HG03039 (cell line): ENCODE measurements around the gene LOXHD1.

ENCODE experiments used
- ATAC-seq: cut with Tn5 transposase; IDR thresholded peaks from one replicate; pipeline ENCODE4 v1.9.1; 2021; ENCODE audit warnings: mild to moderate bottlenecking, moderate library complexity; ENCODE audit not compliant: unreplicated experiment

LOXHD1 gene

DNA sequence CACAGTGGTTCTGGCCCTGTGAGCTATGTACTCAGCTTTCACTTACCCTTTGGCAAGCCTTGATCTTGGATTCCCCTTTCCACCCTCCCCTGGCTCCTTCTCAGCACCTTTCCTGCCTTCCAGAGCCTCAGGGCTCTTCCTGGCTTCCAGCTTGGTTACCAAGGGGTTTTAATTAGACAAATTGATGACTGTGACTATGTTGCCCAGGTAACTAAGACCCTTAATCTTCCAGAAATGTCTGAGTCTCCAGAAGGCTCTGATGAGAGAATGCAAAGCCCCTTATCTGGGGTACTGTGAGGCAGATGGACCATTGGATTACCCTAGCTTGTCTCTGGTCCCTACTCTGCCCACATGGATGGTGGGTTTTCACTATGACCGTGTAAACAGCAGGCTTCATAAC, 174.2 kb downstream of the LOXHD1 start:
- ATAC-seq = no peak

DNA sequence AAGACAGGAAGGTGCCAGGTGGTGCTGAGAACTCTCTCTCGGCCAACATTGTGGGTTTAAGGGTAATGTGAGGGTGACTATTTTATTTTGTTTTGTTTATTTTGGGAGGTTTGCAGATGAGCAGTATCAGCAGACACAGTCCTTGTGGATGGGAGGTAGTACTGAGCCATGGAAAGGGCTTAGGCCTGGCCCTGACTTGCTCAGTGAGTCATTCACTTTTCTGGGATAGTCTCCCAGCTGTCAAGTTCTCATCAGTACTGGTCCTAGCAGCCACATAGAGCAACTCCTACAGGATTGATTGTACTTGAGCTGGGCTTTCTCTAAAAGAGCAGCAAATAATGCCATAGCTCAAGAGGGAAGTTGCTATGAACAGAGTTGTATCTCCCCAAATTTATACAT, 175.2 kb downstream of the LOXHD1 start:
- ATAC-seq = no peak

DNA sequence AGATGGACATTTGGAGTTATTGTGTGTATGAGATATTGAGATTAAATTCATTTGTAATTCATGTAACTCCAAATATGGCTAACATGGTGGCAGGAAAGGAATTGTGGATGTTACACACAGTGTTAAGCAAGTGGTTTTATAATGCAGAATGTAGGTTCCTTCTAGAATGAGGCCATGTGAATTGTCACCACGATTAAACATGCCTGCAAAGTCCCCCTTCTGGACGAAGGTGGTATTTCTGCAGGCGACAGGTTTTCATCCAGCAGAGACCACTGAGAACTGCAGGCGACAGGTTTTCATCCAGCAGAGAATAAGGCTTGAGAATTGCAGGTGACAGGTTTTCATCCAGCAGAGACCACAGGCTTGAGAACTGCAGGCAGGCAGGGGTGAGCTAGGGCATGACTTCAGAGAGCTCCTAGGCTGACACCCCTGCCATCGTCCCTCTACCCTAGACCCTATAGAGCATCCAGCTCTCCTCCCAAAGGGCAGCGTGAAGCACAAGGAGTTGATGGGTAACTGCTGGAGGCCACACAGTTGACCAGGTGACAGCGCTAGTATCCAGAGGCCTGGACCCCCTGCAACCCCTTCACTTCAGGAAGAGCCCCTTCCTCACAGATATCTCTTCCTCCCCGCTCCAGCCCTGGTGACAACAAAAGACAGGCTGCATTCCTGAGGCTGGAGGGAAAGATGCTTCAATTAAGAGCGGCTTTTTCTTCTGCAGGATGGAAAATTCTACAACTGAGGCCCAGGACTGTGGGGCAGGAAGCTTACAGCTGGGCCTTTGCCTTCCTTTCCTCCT, 175.8 kb downstream of the LOXHD1 start:
- no peak for ATAC-seq

DNA sequence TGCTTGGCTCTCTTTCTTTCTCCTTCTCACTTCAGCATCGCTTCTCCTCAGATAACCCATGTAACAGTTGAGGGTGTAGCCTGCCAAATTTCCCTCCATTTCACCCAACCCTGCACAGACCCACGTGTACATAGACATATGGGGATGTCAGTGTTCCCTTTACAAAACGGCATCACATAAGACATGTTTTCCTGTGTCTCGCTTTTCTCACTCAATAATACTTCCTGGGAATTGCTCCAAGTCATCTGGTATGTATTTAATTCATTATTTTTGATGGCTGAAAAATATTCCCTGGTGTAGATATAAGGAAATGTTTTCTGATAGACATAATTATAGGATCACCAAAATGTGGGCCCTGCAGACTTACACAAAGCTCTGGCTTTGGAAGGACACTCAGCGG, 176.8 kb downstream of the LOXHD1 start:
- ATAC-seq = no peak

DNA sequence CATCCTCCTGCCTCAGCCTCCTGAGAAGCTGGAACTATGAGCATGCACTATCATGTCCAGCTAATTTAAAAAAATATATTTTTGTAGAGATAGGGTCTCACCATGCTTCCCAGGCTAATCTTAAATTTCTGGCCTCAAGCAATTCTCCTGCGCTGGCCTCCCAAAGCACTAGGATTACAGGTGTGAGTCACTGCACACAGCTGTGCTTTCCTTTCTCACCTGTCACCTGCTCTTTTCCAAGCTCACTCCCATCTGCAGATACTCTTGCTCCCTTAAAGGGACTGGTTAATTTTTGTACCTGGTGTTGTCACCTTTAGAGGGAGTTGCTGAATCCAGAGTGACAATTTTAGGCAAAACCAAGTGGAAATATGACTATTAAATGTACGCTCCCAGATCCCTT, 178.2 kb downstream of the LOXHD1 start:
- ATAC-seq = no peak

DNA sequence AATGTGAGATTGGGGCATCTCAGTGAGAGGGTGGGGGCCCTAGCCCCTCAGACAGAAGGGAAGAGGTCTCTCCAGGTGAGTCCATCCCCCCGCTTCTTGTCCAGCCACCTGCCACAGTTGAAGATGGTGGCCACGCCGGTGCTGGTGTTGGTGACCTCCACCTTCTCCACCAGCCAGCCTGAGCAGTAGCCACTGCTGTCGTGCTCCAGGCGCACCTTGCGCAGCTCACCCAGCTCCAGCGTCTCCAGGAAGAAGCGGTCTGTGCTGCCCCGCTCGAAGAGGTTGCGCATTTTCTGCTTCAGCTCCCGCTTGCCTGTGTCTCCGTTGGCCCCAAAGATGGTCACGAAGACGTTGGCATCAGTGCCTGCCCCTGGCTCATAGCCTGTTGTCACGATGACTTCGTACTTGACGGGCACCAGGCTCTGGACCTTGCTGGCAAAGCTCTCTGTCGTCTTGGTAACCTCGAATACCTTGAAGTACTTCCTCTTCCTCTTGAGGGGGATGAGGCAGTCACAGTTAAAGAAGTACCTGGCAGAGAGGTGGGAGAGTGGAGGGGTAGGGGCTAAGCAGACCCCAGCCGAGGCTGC, 179.5 kb downstream of the LOXHD1 start:
- ATAC-seq = no peak

DNA sequence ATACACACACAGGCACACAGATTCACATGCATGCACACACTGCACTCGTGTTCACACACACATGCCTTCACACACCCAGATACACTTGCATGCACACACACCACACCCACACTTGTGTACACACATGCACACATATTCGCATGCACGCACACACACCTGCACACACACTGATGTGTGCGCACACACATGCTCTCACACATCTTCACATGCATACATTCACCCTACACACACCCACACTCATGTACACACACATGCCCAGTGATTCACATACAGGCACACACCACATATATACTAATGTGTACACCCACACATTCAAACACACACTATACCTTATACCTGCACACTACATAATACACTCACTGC, 181.6 kb downstream of the LOXHD1 start:
- ATAC-seq = no peak

DNA sequence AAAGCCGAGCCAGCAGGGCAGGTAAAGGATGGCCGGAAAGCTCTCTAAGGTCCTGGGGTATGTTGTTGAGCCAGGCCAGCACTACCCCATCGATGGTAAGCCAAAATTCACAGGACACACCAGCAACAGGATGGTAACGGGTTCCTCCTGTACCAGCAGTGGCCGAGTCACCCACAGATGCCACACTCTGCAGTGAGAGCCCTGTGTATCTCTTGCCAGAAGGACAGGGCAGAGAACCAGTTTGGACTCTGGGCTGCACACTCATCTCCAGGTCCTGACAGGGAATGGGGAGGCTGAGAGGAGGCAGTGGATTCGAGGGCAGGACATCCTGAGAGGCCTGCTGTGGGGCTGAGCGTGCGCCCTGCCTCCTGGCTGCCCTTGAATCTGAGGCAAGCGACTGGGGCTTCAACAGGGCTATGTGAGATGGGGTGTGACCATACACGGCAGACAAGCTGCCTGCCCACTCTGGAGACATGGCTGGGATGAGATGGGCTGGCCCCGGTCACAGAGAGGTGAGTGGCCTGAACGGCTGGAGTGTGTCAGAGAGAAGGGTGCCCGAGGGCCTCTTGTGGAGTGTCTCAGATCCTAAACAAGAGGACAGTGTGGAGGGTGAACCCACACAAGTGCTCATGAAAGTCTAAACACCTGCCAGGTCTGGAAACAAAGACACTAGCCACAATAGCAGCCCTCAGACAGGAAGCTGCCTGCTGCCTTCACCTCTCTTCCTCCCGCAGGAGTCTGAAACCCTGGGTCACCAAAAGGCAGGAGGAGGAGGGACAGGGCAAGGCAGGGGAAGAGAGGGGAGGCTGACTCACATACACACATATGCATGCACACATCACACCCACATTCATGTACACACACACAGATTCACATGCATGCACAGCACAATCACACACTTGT, 182.3 kb downstream of the LOXHD1 start:
- no peak for ATAC-seq

DNA sequence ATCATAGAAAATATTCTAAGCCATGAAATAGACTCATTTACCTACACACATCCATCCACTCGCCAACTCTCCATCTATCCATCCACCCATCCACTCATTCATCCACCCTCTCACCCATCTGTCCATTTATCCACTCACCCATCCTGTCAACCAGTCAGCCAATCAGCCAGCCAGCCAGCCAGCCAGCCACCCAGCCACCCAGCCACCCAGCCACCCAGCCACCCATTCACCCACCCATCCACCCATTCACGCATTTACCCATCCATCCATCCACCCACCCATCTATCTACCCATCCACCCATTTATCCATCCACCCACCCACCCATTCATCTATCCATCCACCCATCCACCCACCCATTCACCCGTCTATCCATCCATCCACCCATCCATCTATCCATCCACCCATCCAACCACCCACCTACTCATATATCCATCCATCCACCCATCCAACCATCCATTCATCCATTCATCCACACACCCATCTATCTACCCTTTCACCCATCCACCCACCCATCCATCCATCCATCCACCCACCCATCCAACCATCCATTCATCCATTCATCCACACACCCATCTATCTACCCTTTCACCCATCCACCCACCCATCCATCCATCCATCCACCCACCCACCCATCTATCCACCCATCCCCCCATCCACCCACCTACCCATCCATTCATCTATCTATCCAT, 185.1 kb downstream of the LOXHD1 start:
- no peak for ATAC-seq

DNA sequence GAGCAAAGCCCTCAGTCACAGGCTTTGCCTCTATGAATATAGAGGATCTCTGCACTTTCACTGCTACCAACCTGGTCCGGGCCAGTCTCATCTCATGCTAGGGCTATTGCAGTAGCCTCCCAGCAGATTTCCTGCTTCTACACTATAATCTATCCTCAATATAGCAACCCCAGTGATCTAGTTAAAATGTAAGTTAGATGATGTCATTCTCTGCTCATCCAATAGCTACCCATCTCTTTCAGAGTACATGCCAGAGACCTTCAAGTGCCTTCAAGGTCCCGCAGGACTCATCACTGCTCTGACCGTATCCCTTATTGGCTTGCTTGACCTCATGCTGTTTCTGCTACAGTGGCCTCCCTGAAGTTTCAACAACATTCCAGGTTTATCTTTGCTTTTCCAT, 186.3 kb downstream of the LOXHD1 start:
- ATAC-seq = no peak

DNA sequence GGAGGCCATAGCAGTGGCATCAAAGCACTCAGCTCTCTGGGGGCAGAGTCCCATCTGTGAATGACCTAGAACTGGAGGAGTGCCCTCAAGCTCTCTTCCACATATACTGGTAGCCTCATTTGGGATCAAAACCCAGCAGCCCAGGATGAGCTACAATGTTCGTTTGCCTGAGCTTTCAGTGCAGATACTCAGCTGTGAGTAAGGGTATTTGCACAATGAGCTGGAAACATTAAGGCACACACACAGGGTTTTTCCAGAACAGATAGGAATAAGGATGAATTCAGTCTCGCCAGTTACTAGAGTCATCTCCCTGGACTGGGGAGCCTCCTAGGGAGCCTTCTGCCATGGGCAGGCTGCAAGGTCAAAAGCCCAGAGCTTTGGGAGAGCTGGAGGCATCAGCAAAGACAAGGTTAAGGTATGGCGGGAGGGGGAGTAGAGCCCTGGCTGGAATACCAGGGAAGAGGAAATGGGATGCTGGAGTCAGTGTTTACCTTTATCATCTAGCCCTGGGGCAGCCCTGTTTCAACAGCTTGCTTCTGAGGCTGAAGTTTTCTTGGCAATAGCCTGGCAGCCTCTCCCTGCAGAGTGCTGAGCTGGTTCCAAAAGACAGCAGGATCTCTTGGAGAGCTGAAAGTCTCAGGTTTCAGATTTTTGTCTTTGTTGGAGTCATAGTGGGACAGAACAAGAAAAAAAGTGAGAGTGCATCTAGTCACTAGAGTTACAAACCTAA, 187.7 kb downstream of the LOXHD1 start:
- ATAC-seq = no peak

DNA sequence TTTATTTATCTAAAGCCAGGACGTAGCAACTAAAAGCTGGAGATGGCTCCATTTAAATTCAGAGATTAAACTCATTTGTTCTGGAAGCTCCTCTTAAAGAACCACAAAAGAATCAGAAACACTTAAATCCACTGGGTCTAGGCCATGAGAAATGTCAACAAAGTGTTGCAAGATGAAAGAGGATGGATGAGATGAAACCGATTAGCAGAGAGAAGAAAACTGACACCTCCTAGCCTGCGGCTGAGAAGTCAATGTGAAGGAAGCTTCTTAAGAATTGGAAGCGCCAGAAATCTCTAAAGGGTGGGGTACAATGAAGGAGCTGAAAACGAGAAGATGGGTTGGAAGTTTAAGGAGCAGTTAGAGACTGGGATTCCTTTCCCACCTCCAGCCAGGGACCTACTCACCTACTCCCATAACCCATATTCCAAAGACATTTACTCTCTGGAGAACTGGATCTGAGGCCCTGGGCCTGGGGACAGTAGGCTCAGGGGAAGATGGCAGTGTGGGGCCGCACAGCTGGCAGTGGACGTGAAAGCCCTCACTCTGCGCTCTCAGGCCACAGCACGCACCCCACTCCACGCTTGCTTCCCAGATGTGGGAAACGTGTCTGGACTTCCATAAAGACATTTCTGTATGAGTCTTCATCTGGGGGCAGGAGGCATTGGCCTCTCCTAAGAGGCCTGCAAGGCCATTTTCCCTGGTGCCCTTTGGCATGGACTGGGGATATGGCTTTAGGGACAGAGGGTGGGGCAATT, 188.4 kb downstream of the LOXHD1 start:
- no peak for ATAC-seq

DNA sequence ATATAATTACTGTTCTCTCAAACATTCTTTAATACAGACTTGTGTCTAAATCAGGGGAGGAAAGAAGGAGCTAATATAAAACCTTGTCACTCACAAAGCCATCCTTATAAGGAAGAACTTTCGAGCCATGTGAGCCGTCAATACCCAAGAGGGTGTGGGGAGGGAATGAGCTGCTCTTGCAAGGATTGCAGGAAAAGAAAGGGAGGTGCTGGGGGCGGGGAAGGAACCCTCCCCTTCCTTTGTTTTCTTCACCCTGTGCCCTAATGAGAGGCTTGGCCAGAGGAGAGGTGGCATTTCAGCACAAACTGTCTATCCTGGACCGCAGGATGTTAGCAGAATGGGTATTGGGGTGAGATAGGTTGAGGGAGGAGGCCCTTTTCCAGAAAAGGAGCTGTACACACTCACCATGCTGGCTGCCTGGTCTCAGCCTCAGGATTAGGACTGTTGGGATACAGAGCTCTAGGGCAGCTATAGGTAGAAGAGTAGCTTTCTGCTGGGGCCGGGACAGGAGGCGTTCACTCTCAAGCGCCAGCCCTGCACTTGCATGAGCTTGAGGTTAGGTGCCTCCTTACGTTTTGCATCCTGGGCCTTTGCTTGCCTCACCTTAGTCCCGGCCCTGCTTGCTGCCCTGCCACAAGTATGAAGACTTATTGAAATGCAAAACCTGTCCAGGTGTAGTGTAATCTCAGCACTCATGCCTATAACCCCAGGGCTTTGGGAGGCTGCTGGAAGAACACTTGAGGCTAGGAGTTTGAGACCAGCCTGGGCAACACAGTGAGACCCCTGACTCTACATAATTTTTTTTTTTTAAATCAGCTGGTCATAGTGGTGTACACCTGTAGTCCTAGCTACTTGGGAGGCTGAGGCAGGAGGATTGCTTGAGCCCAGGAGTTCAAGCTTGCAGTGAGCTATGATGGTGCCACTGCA, 190.5 kb downstream of the LOXHD1 start:
- ATAC-seq = no peak

DNA sequence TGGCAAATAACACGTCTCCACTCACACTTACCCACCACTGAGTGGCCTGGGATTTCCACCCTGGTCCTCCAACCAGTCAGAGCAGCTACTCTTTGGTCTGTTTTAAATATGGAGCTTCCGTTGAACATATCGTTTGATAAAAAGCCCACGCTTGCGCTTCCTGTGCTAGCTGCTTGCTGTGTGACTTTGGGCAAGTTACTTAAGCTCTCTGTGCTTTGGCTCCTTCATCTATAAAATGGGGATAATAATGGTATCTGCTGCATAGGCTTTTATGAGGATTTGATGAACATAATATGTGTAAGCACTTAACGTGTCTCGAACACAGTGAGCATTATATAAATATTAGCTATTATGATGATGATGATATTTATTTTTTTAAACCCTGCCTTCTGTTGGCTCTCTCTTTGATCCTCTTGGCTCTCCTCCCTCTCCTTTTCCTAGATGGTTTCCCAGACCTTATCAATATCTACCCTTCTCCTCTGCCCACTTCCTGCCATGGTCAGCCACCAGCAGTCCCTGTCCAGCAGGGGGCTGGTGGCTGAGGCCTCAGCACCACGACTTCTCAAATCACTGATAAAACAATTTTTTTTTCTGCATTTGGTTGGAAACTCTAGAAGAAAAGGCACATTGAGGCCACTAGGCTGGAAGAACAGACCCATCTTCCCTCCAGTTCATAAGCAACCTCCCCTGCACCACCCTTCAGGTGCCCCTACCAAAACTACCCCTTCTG, 191.9 kb downstream of the LOXHD1 start:
- ATAC-seq = no peak

DNA sequence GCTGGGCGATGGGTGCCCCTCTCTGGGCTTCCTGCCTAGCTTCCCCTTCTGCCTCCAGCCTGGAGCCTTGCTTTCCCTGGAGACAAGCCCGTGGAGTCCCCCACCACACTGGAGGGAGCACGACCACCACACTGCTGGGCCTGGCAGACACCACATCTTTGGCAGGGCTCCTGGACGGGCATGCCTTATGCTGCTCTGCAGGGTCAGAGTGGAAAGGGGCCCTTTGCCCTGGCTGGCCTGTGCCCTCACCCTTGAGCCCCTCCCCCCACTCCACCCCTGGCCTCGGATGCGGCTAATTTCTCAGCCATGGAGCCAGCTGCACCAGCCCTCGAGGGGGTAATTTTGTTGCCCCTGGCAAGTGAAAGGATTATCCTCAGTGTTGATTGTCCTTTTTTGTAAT, 194.5 kb downstream of the LOXHD1 start:
- no peak for ATAC-seq

DNA sequence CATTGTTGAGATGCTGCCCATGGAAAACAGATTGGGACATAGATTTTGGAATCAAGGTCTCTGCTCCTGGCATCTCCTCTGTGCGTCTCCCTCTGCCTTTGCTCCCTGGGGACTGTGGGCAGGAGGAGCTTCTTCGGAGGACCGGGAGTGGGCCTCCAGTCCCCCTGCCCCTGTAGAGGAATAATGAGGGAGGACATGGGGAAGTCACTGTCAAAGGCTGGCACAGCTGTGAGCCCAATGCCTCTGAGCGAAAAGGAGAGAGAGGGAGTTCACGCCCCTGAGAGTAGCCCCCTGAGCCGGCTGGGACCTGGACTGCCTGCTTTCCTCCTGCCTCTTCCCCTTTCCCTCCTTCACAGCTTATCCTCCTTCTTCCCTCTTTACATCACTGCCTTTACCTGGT, 195.0 kb downstream of the LOXHD1 start:
- ATAC-seq = no peak

DNA sequence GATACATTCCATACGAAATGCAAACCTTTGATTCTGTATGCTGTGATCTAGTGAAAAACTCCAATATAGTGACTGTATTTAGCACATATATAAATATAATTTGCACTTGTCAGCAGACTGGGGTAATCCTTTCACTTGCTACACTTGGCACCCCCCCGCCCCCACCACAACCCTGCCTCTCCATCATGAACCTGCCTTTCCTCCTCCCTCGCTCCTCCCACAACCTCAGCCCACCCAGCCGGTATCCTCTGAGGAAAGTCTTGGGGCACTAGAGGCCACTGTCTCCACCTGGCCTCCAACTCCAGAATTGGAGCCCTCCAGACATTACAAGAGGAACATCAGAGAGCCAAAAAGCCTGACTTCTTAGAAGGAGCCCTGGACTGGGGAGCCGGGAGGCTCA, 196.3 kb downstream of the LOXHD1 start:
- ATAC-seq = no peak

DNA sequence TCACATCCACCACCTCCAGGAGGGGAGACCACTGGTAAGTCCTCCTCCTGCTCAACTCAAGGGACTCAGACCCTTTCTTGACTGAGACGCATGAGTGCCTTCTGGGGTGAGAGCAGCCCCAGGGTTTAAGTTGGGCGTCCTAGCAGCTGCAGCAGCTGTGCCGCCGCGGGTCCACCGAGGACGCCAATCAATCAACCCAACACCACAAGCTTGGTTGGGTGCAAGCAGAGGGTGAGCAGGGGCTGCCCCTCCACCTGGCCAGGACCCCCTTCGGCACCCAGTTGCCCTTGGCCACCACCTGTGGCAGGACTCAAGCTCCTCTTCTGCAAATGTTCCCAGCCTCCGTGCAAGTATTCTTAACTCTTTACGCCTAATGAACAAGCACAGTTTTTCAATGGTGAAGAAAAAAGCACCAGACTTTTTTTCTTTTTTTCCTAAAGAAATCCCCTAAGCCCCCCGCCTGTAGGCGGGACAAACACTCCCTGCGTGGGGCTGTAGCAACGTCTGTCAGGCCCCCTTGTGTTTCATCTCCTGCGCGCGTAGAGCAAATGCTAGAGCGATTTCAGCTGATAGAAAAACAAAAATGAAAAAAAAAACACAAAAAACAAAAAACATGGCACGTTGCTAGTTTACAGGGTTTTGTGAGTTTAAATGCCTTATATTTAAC, 197.1 kb downstream of the LOXHD1 start:
- no peak for ATAC-seq
